ENCODE measurements around the gene PUSL1. TPM values are rescaled to one million over a fixed set of nuclear protein-coding genes. Genes with fewer than 3 reads are reported as not detected.
A peak's percentile ranks its signal among the peaks of the same experiment; 100 is the strongest.

PUSL1 gene
- polyA plus RNA-seq, 6 donors from 2014 or later, result 7.2 to 17.2 (median 11.9) TPM

GRCh38 chr1:1332031-1332755 lies 23.8 kb downstream of the PUSL1 start:
- H3K4me3 Mint-ChIP-seq, result no peak overlapping the region
- H3K9me3 Mint-ChIP-seq, result no peaks in the 10 kb centered on the region
- no peaks in the 10 kb centered on the region for H3K4me1 Mint-ChIP-seq
- DNase-seq, result no peak
- ATAC-seq (ENCODE audit: low read depth in 2 of 2), result no peak
- no peaks in the 10 kb centered on the region for H3K27me3 Mint-ChIP-seq
- H3K36me3 Mint-ChIP-seq, result no peaks in the 10 kb centered on the region
- no peak overlapping the region for H3K27ac Mint-ChIP-seq

GRCh38 chr1:1332774-1333480 lies 24.5 kb downstream of the PUSL1 start:
- Mint-ChIP-seq H3K4me1 (no peaks in the 10 kb centered on the region), H3K9me3 (no peaks in the 10 kb centered on the region), H3K4me3 (no peak overlapping the region), H3K27me3 (no peaks in the 10 kb centered on the region), H3K27ac (no peak overlapping the region), H3K36me3 (no peaks in the 10 kb centered on the region)
- ATAC-seq (ENCODE audit: low read depth in 2 of 2) (no peak), DNase-seq (no peak)

- Mint-ChIP-seq H3K27me3 (no peaks in the 10 kb centered on the region), H3K4me1 (no peaks in the 10 kb centered on the region), H3K9me3 (no peaks in the 10 kb centered on the region), H3K36me3 (no peaks in the 10 kb centered on the region), H3K4me3 (no peak overlapping the region), H3K27ac (no peak overlapping the region)
- DNase-seq (no peak), ATAC-seq (ENCODE audit: low read depth in 2 of 2) (no peak)
These were observed 25.3 kb downstream of the PUSL1 start for GRCh38 chr1:1333551-1334241.

- no peak overlapping the region for H3K4me3 Mint-ChIP-seq
- DNase-seq (no peak), ATAC-seq (ENCODE audit: low read depth in 2 of 2) (no peak)
- no peaks in the 10 kb centered on the region for H3K9me3 Mint-ChIP-seq
- H3K36me3 Mint-ChIP-seq, result no peaks in the 10 kb centered on the region
- H3K27me3 Mint-ChIP-seq, result no peaks in the 10 kb centered on the region
- no peaks in the 10 kb centered on the region for H3K4me1 Mint-ChIP-seq
- no peak overlapping the region for H3K27ac Mint-ChIP-seq
These were observed 26.4 kb downstream of the PUSL1 start for GRCh38 chr1:1334835-1335234.

- DNase-seq (no peak), ATAC-seq (ENCODE audit: low read depth in 2 of 2) (no peak)
- H3K27me3 Mint-ChIP-seq, result no peaks in the 10 kb centered on the region
- H3K4me3 Mint-ChIP-seq, result no peak overlapping the region
- H3K4me1 Mint-ChIP-seq, result no peaks in the 10 kb centered on the region
- no peaks in the 10 kb centered on the region for H3K36me3 Mint-ChIP-seq
- H3K27ac Mint-ChIP-seq, result no peak overlapping the region
- no peaks in the 10 kb centered on the region for H3K9me3 Mint-ChIP-seq
These were observed 26.9 kb downstream of the PUSL1 start for GRCh38 chr1:1335283-1335682.

- Mint-ChIP-seq H3K36me3 (no peaks in the 10 kb centered on the region), H3K4me3 (no peak overlapping the region), H3K4me1 (peaks cover 0 to under 1% (median 0%) of the 10 kb centered on the region in 3 donors), H3K27ac (no peak overlapping the region), H3K9me3 (no peaks in the 10 kb centered on the region), H3K27me3 (no peaks in the 10 kb centered on the region)
- no peak for DNase-seq
- no peak for ATAC-seq (ENCODE audit: low read depth in 2 of 2)
These were observed 27.4 kb downstream of the PUSL1 start for GRCh38 chr1:1335792-1336248.

- Mint-ChIP-seq H3K36me3 (no peaks in the 10 kb centered on the region), H3K9me3 (no peaks in the 10 kb centered on the region), H3K4me1 (peaks cover 0 to 4% (median 0%) of the 10 kb centered on the region in 3 donors), H3K27ac (no peak overlapping the region), H3K4me3 (no peak overlapping the region), H3K27me3 (no peaks in the 10 kb centered on the region)
- no peak for DNase-seq
- no peak for ATAC-seq (ENCODE audit: low read depth in 2 of 2)
These were observed 28.0 kb downstream of the PUSL1 start for GRCh38 chr1:1336446-1336845.

GRCh38 chr1:1336931-1337792 lies 28.8 kb downstream of the PUSL1 start:
- Mint-ChIP-seq H3K4me1 (peaks cover 0 to 4% (median 0%) of the 10 kb centered on the region in 3 donors), H3K27ac (peak overlapping the region in 1 of 6 donors; percentile 73), H3K9me3 (no peaks in the 10 kb centered on the region), H3K4me3 (no peak overlapping the region), H3K27me3 (no peaks in the 10 kb centered on the region), H3K36me3 (no peaks in the 10 kb centered on the region)
- ATAC-seq (ENCODE audit: low read depth in 2 of 2) (no peak), DNase-seq (no peak)

- Mint-ChIP-seq H3K27me3 (no peaks in the 10 kb centered on the region), H3K4me3 (no peak overlapping the region), H3K9me3 (no peaks in the 10 kb centered on the region), H3K36me3 (no peaks in the 10 kb centered on the region), H3K27ac (no peak overlapping the region), H3K4me1 (peaks cover 0 to 4% (median 0%) of the 10 kb centered on the region in 3 donors)
- DNase-seq (no peak), ATAC-seq (ENCODE audit: low read depth in 2 of 2) (peak in 1 of 2 donors; percentile 37)
These were observed 29.4 kb downstream of the PUSL1 start for GRCh38 chr1:1337793-1338147.

GRCh38 chr1:1338278-1338677 lies 29.9 kb downstream of the PUSL1 start:
- H3K4me1 Mint-ChIP-seq, result peaks cover 0 to 4% (median under 1%) of the 10 kb centered on the region in 3 donors
- no peaks in the 10 kb centered on the region for H3K9me3 Mint-ChIP-seq
- no peaks in the 10 kb centered on the region for H3K27me3 Mint-ChIP-seq
- no peak overlapping the region for H3K27ac Mint-ChIP-seq
- no peaks in the 10 kb centered on the region for H3K36me3 Mint-ChIP-seq
- ATAC-seq (ENCODE audit: low read depth in 2 of 2), result no peak
- no peak overlapping the region for H3K4me3 Mint-ChIP-seq
- no peak for DNase-seq

- Mint-ChIP-seq H3K9me3 (no peaks in the 10 kb centered on the region), H3K36me3 (no peaks in the 10 kb centered on the region), H3K27me3 (no peaks in the 10 kb centered on the region), H3K4me1 (peaks cover 0 to 4% (median 4%) of the 10 kb centered on the region in 3 donors), H3K4me3 (no peak overlapping the region), H3K27ac (no peak overlapping the region)
- ATAC-seq (ENCODE audit: low read depth in 2 of 2) (no peak), DNase-seq (no peak)
These were observed 31.8 kb downstream of the PUSL1 start for GRCh38 chr1:1340185-1340584.

- Mint-ChIP-seq H3K27ac (peak overlapping the region in 2 of 6 donors; percentile 47 to 79), H3K4me1 (peaks cover 0 to 4% (median 4%) of the 10 kb centered on the region in 3 donors), H3K4me3 (no peak overlapping the region), H3K27me3 (no peaks in the 10 kb centered on the region), H3K36me3 (no peaks in the 10 kb centered on the region), H3K9me3 (no peaks in the 10 kb centered on the region)
- no peak for ATAC-seq (ENCODE audit: low read depth in 2 of 2)
- no peak for DNase-seq
These were observed 32.6 kb downstream of the PUSL1 start for GRCh38 chr1:1340791-1341548.
